UCSD-AML1 (cell line): ENCODE results near the gene NTNG1.

ENCODE experiments used
- DNase-seq: peaks from one replicate; lab custom pipeline; 2025; ENCODE audit not compliant: unreplicated experiment; lab: John Stamatoyannopoulos, UW

The NTNG1 gene

DNA sequence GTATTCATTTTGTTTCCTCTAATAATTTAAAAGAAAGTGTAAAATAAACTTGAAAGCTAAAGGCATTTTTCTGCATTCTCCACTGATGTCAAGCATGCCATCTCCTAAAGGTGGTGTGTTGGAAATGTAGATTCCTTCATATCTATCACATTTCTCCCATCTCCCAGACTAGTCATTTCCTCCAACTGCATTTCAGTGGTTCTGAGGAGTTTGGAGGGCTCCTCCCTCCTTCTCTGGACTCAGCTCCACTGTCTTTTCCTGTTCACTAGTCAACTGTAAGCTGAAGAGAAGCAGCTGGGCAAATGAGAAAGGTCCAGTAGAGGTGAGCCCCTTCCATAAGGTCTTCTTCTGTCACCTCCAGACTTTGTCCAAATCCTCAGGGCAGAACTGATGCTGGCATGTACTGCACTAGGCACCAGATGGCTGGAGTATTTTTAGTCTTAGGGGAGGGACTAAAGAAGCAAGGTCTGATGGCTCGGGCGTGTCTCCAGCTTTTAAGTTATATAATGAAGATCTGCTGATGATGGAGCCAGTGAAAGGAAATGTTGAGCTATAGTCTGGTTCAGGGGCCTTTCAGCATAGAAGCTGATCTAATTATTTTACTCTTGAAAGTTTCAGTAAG, 186.1 kb downstream of the NTNG1 start:
- no peak for DNase-seq

DNA sequence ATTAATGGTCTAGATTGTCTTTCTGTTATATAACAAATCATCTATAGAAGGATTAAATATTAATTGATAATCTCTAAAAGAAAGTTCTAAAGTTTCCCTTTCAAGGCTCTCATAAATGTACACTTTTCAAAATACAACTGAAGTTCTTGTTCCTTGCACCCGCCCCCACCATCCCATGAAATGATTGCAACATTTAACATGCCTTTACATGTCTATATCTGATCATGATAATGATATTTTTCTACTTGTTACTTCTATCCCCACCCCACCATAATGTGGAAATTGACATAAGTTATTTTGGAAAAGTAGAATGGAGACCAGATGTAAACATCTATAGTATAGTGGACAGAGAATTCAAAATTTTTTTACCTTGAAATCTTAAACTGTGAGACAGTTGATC, 186.6 kb downstream of the NTNG1 start:
- no peak for DNase-seq

DNA sequence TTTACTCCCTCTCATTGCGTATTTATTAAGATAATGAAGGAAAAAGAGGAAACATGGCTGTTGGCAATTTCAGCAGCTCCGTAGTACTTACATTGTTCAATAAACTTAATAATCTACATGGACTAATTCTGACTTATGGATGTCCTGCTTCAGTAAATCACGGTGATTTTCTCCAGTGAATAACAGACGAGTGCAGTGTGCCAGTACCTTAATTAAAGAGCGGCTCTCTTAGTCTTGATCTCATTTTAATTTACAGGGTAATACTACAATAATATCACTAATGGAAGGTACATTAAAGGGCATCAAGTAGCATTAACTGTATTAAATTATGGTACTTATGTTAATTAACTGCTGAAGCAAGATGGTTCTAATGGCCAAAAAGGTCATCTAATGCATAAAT, 187.2 kb downstream of the NTNG1 start:
- no peak for DNase-seq

GRCh38 chr1:107339775-107340174, 198.9 kb downstream of the NTNG1 start:
- no peak for DNase-seq

- no peak for DNase-seq
These were observed 201.5 kb downstream of the NTNG1 start for GRCh38 chr1:107342316-107342715.

- no peak for DNase-seq
These were observed 201.9 kb downstream of the NTNG1 start for GRCh38 chr1:107342768-107343167.

DNA sequence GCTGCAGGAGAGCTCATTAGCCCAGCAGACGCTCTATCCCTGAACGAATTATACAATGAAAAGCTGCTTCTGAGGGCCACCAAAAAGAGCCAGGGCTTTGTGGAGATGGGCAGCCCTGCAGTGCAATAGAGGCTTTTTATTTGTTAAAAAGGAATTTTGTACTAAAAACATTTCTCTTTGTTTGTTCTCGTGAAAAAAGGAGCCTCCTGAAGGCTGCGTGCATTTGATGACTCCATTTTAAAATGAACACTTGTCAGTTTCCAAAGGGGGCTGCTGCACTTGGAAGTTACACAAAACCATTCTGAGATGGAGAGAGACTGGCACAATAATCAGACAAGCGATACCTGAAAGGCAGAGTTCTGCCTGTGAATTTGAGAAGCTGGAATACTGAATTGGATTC, 202.8 kb downstream of the NTNG1 start:
- DNase-seq: no peak

DNA sequence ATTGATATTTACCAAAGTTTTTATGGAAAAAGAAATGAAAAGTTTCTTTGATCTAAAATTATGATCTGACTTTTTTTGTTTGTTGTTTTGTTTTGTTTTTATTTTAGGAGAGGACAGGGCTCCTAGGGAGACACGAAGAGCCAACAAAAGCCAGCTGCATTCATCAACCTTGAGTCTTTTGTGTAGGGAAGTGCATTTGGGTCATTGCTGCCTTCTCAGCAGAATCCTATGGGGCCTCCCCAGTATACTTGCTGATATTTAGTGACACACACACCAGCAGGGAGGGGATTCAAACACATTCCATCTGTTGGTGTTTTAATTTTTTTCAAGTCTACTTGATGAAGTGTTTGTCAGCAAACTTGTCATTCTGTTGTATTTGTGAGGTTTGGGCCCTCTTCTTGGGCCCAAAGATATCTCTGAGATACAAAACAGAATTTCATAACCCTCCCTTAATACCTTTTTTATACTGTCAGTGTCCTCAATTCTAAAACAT, 203.5 kb downstream of the NTNG1 start:
- no peak for DNase-seq

- DNase-seq: no peak
These were observed 204.0 kb downstream of the NTNG1 start for GRCh38 chr1:107344836-107345235.

DNA sequence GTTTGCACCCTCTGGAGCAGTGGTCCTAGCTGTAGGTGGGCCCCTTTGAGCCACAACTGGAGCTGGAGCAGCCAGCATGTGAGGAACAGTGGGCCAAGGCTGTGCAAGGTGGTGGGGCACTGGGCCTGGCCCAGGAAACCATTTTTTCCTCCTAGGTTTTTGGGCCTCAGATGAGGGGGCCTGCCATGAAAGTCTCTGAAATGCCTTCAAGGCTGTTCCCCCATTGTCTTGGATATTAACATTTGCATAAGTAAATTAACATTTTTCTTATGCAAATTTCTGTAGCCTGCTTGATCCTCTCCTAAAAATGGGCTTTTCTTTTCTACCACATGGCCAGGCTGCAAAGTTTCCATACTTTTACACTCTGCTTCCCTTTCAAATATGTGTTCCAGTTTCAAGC, 212.0 kb downstream of the NTNG1 start:
- DNase-seq: no peak

- no peak for DNase-seq
These were observed 216.5 kb downstream of the NTNG1 start for GRCh38 chr1:107357376-107357775.

GRCh38 chr1:107358619-107359327, 217.9 kb downstream of the NTNG1 start:
- no peak for DNase-seq

- DNase-seq: no peak
These were observed 218.8 kb downstream of the NTNG1 start for GRCh38 chr1:107359472-107360241.

GRCh38 chr1:107362468-107363140, 221.8 kb downstream of the NTNG1 start:
- DNase-seq: no peak

- DNase-seq: no peak
These were observed 222.3 kb downstream of the NTNG1 start for GRCh38 chr1:107363154-107363553.

DNA sequence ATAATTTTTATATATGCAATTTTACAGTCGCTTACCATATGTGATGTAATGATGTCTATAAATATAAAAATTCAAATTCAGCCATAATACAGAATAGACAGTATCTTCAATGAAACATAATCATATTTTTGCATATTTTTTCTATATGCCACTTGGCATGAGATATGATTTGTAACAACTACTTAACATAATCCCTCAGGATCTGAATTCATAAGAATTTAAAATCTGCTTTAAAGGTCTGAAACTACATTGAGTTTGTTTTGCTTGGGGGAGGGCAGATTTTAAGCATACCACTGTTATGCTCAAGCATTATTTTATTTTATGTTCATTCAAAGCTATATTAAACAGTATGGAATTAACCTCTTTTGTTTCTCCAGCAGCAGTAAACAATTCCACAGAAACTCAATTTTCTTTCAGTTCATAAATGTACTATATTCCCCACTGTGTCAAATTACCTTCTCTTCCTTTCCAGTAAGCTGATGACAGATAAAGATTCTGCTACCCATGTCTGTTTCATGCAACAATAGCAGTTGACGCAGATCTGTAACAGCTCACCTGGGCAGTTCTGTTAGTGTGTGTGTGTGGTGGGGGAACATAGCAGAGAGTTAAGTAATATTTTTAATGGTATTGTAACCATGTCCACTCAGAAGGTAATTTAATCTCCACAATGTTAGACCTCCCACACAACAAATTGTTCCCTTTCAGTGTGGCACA, 224.8 kb downstream of the NTNG1 start:
- no peak for DNase-seq

DNA sequence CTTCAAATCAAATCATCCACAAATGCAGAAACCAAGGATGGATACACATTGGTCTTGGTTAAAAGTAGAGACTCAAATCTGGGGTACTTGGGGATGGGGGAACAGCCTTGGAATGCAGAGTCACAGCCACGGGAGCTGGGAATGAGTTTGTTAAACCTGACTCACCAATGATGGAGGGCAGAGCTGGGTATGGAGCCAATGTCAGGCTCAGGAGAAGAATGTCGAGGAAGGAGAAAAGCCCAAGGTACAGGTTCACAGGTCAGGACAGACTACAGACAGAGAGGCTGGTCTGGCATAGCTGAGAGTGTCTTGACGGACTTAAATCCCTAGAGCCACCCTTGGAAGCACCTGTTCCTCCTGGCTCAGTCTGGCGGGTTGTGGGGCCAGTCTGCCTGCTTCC, 237.6 kb downstream of the NTNG1 start:
- no peak for DNase-seq

GRCh38 chr1:107378866-107379265, 238.0 kb downstream of the NTNG1 start:
- no peak for DNase-seq

GRCh38 chr1:107379826-107380225, 239.0 kb downstream of the NTNG1 start:
- no peak for DNase-seq

- DNase-seq: no peak
These were observed 248.9 kb downstream of the NTNG1 start for GRCh38 chr1:107389410-107390396.
